Liver (tissue), 9 donors: Measurements from ENCODE around the gene CHN1. TPM values are rescaled to one million over a fixed set of nuclear protein-coding genes. Genes with fewer than 3 reads are reported as not detected.

ENCODE experiments used
- DNase-seq: peaks from one replicate; pipeline ENCODE4 v3.0.0-alpha.2; 2017; ENCODE audit warnings: low spot score
- H3K27ac ChIP-seq, 2 donors: one replicate each; pipeline ENCODE4 v1.7.0; 2013; ENCODE audit warnings: inconsistent platforms in 2 of 2, low read length in 2 of 2, control low read depth in 1 of 2, low read depth in 1 of 2, mild to moderate bottlenecking in 1 of 2
- H3K27me3 ChIP-seq, 4 donors: one replicate each; pipeline versions ENCODE4 v1.6.1 to v1.7.0; 2013; ENCODE audit warnings: low read length in 3 of 4, inconsistent platforms in 1 of 4, mild to moderate bottlenecking in 1 of 4, moderate library complexity in 1 of 4; ENCODE audit not compliant: control insufficient read depth in 4 of 4, insufficient read depth in 4 of 4
- H3K36me3 ChIP-seq, 4 donors: one replicate each; pipeline versions ENCODE4 v1.6.1 to v1.7.0; 2013; ENCODE audit warnings: low read length in 3 of 4, mild to moderate bottlenecking in 3 of 4, low read depth in 1 of 4, moderate library complexity in 1 of 4; ENCODE audit not compliant: control insufficient read depth in 4 of 4, insufficient read depth in 3 of 4
- H3K4me1 ChIP-seq, 4 donors: one replicate each; pipeline versions ENCODE4 v1.6.1 to v1.7.0; 2013; ENCODE audit warnings: low read length in 3 of 4, mild to moderate bottlenecking in 3 of 4, moderate library complexity in 1 of 4; ENCODE audit not compliant: control insufficient read depth in 4 of 4, insufficient read depth in 4 of 4
- H3K4me3 ChIP-seq, 3 donors: one replicate each; pipeline versions ENCODE4 v1.6.1 to v1.7.0; 2013; ENCODE audit warnings: low read length in 3 of 3, control low read depth in 1 of 3, low read depth in 1 of 3, mild to moderate bottlenecking in 1 of 3
- H3K9ac ChIP-seq, 2 donors: one replicate each; pipeline ENCODE4 v1.7.0; 2013; ENCODE audit warnings: low read length in 2 of 2, mild to moderate bottlenecking in 2 of 2, moderate library complexity in 2 of 2, control low read depth in 1 of 2, low read depth in 1 of 2
- H3K9me3 ChIP-seq, 4 donors: one replicate each; pipeline versions ENCODE4 v1.6.1 to v1.7.0; 2013; ENCODE audit warnings: low read length in 3 of 4; ENCODE audit not compliant: control insufficient read depth in 4 of 4
- EGR1 ChIP-seq, 2 donors: IDR thresholded peaks; 2 replicates each; pipeline ENCODE4 v1.6.1; 2016 to 2018; ENCODE audit warnings: antibody characterized with exemption in 2 of 2, low read depth in 2 of 2
- FOXA2 ChIP-seq: IDR thresholded peaks from 2 replicates; pipeline ENCODE4 v1.6.1; 2016; ENCODE audit warnings: antibody characterized with exemption
- GABPA ChIP-seq, 2 donors: IDR thresholded peaks in 1 of 2; conservative IDR thresholded peaks in 1 of 2; 2 replicates each; pipeline ENCODE4 v1.6.1; 2016; ENCODE audit warnings: antibody characterized with exemption in 2 of 2, mild to moderate bottlenecking in 1 of 2, moderate library complexity in 1 of 2
- HNF4G ChIP-seq: IDR thresholded peaks from 2 replicates; pipeline ENCODE4 v1.6.1; 2016; ENCODE audit warnings: antibody characterized with exemption
- JUND ChIP-seq, 2 donors: IDR thresholded peaks; 2 replicates each; pipeline ENCODE4 v1.6.1; 2016; ENCODE audit warnings: antibody characterized with exemption in 2 of 2
- NR2F2 ChIP-seq: IDR thresholded peaks from 2 replicates; pipeline ENCODE4 v1.6.1; 2016; ENCODE audit warnings: antibody characterized with exemption
- RAD21 ChIP-seq, 2 donors: IDR thresholded peaks; 2 replicates each; pipeline ENCODE4 v1.6.1; 2016; ENCODE audit warnings: antibody characterized with exemption in 2 of 2, mild to moderate bottlenecking in 2 of 2
- RXRA ChIP-seq, 2 donors: IDR thresholded peaks; 2 replicates each; pipeline ENCODE4 v1.6.1; 2017 to 2018; ENCODE audit warnings: antibody characterized with exemption in 2 of 2, mild to moderate bottlenecking in 1 of 2
- SP1 ChIP-seq: IDR thresholded peaks from 2 replicates; pipeline ENCODE4 v1.6.1; 2018; ENCODE audit warnings: antibody characterized with exemption, mild to moderate bottlenecking
- TAF1 ChIP-seq: conservative IDR thresholded peaks from 2 replicates; pipeline ENCODE4 v1.6.1; 2016; ENCODE audit warnings: antibody characterized with exemption, mild to moderate bottlenecking
- YY1 ChIP-seq: IDR thresholded peaks from 2 replicates; pipeline ENCODE4 v1.6.1; 2016; ENCODE audit warnings: antibody characterized with exemption, mild to moderate bottlenecking
- WGBS: extraction: QIAGEN DNeasy Blood & Tissue Kit; methylation state at CpG from one replicate; pipeline ENCODE4 v1.1.7; 2013; 5-methylcytosine and 5-hydroxymethylcytosine counted together
- polyA plus RNA-seq, 2 donors: library from polyadenylated mRNA; stranded (reverse) in 1 of 2; unstranded in 1 of 2; fragments of 200-250 nt in 1 of 2; fragments of >200 nt in 1 of 2; fragmentation: Nextera tagmentation in 1 of 2; extraction: Ambion mirVana in 1 of 2; gene quantifications; one replicate each; pipeline versions ENCODE4 v1.2.1 to v1.2.3, GENCODE V29; 2013 to 2015
- total RNA-seq, 2 donors: library from RNA; depleted of rRNA; stranded (reverse); fragments of >200 nt; gene quantifications; one replicate each; pipeline ENCODE4 v1.2.3, GENCODE V29; 2014
- TF ChIP-seq, protein P1 (sequence below): IDR thresholded peaks from 2 replicates; pipeline ENCODE4 v1.6.1; 2016; ENCODE audit warnings: antibody characterized with exemption
- TF ChIP-seq, protein P2 (sequence below): fragments of 150-350 bp; IDR thresholded peaks from 2 replicates; pipeline ENCODE4 v1.5.1; 2017; ENCODE audit warnings: improper control_type of control experiment, low read depth, low read length; ENCODE audit not compliant: missing input control
- TF ChIP-seq, protein P3 (sequence below): IDR thresholded peaks from 2 replicates; pipeline ENCODE4 v1.6.1; 2016; ENCODE audit warnings: antibody characterized with exemption, mild to moderate bottlenecking
- TF ChIP-seq, protein P4 (sequence below): IDR thresholded peaks from 2 replicates; pipeline ENCODE4 v1.6.1; 2016; ENCODE audit warnings: antibody characterized with exemption
- TF ChIP-seq, protein P5 (sequence below): IDR thresholded peaks from 2 replicates; pipeline ENCODE4 v1.6.1; 2016; ENCODE audit warnings: antibody characterized with exemption
- donor health status: healthy.
- donor health status: healthy.
- donor health status: healthy.
- donor health status: healthy.
- donor health status: healthy.

Gene CHN1
- total and polyA plus RNA-seq, 4 donors: 0.66 to 1.6 (median 1.1) TPM

DNA sequence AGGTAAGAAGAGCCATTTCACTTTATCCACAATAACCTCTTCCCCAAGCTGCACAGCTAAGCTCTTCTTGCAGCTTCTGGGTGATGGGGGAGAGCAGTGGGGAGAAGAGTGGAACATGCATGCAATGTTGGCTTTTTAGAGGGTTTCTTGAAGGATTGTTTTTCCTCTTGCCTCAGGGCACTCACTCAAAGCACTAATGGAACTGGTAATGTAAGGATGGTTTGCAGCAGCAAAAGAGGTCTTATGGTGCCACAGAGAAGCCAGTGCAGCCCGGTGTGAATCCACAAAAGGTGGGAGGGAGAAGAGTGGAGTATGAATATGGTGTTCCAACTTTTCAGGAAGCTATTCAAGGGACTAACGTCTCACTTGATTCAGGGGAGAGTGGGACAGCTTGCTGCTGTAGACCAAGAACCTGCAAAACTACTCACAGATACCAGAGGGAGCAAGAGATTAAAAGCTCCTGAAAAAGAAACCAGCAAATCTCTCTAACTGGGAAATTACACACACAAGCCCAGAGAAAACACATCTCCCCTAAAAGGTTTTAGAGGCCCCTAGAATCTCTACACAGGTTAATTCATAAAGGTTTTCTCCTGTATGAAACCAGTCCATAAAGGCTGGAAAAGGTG lies 116.4 kb downstream of the CHN1 start:
- WGBS: 79% methylated on average over 2 of the region's 2 CpGs
- Histone ChIP-seq H3K27me3 (no peaks in the 10 kb centered on the region), H3K9me3 (no peaks in the 10 kb centered on the region), H3K27ac (no peak overlapping the region), H3K9ac (no peak overlapping the region), H3K4me3 (no peak overlapping the region), H3K36me3 (no peaks in the 10 kb centered on the region), H3K4me1 (no peaks in the 10 kb centered on the region)
- TF ChIP-seq, protein P1, sequence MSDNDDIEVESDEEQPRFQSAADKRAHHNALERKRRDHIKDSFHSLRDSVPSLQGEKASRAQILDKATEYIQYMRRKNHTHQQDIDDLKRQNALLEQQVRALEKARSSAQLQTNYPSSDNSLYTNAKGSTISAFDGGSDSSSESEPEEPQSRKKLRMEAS: no peak
- TF ChIP-seq SP1 (no peak), JUND (IDR thresholded peaks at IDR 0.05) (no peak), NR2F2 (no peak), EGR1 (IDR thresholded peaks at IDR 0.05; ENCODE audit: low read depth in 2 of 2) (no peak), RAD21 (IDR thresholded peaks at IDR 0.05) (no peak), FOXA2 (no peak), GABPA (IDR thresholded peaks at IDR 0.05 in 1 of 2, conservative IDR thresholded peaks at IDR 0.05 in 1 of 2) (no peak)
- TF ChIP-seq, protein P2, sequence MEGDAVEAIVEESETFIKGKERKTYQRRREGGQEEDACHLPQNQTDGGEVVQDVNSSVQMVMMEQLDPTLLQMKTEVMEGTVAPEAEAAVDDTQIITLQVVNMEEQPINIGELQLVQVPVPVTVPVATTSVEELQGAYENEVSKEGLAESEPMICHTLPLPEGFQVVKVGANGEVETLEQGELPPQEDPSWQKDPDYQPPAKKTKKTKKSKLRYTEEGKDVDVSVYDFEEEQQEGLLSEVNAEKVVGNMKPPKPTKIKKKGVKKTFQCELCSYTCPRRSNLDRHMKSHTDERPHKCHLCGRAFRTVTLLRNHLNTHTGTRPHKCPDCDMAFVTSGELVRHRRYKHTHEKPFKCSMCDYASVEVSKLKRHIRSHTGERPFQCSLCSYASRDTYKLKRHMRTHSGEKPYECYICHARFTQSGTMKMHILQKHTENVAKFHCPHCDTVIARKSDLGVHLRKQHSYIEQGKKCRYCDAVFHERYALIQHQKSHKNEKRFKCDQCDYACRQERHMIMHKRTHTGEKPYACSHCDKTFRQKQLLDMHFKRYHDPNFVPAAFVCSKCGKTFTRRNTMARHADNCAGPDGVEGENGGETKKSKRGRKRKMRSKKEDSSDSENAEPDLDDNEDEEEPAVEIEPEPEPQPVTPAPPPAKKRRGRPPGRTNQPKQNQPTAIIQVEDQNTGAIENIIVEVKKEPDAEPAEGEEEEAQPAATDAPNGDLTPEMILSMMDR: no peak
- TF ChIP-seq, protein P3, sequence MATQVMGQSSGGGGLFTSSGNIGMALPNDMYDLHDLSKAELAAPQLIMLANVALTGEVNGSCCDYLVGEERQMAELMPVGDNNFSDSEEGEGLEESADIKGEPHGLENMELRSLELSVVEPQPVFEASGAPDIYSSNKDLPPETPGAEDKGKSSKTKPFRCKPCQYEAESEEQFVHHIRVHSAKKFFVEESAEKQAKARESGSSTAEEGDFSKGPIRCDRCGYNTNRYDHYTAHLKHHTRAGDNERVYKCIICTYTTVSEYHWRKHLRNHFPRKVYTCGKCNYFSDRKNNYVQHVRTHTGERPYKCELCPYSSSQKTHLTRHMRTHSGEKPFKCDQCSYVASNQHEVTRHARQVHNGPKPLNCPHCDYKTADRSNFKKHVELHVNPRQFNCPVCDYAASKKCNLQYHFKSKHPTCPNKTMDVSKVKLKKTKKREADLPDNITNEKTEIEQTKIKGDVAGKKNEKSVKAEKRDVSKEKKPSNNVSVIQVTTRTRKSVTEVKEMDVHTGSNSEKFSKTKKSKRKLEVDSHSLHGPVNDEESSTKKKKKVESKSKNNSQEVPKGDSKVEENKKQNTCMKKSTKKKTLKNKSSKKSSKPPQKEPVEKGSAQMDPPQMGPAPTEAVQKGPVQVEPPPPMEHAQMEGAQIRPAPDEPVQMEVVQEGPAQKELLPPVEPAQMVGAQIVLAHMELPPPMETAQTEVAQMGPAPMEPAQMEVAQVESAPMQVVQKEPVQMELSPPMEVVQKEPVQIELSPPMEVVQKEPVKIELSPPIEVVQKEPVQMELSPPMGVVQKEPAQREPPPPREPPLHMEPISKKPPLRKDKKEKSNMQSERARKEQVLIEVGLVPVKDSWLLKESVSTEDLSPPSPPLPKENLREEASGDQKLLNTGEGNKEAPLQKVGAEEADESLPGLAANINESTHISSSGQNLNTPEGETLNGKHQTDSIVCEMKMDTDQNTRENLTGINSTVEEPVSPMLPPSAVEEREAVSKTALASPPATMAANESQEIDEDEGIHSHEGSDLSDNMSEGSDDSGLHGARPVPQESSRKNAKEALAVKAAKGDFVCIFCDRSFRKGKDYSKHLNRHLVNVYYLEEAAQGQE: no peak
- no peak for DNase-seq

DNA sequence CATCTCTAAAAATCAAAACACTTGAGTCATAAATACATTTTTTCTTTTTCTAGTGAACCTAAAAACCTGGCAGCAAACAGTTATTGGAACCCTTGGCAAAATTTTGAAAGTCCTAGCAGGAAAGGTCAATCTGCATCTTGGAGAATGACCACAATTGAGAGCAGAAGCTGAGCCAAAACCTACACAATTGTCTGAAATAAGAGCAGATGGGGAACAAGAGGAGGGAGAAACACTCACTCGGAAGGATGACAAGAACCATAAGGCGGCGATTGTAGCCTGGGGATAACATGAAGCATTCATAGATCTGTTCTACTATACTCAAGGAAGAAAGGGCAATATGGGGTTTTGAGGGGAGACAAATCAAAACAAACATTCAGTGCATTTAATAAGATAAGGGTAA lies 117.0 kb downstream of the CHN1 start:
- Histone ChIP-seq H3K9ac (no peak overlapping the region), H3K27ac (no peak overlapping the region), H3K27me3 (no peaks in the 10 kb centered on the region), H3K4me1 (no peaks in the 10 kb centered on the region), H3K36me3 (no peaks in the 10 kb centered on the region), H3K9me3 (no peaks in the 10 kb centered on the region), H3K4me3 (no peak overlapping the region)
- 97% methylated on average over 3 of the region's 3 CpGs for WGBS
- no peak for DNase-seq
- no peak for TF ChIP-seq RXRA (IDR thresholded peaks at IDR 0.05)
- TF ChIP-seq, protein P3: no peak
- no peak for TF ChIP-seq EGR1 (IDR thresholded peaks at IDR 0.05; ENCODE audit: low read depth in 2 of 2)
- no peak for TF ChIP-seq NR2F2
- TF ChIP-seq HNF4G: no peak
- TF ChIP-seq YY1: no peak
- TF ChIP-seq TAF1: no peak
- TF ChIP-seq GABPA (IDR thresholded peaks at IDR 0.05 in 1 of 2, conservative IDR thresholded peaks at IDR 0.05 in 1 of 2): no peak
- TF ChIP-seq FOXA2: no peak
- no peak for TF ChIP-seq RAD21 (IDR thresholded peaks at IDR 0.05)
- TF ChIP-seq, protein P4, sequence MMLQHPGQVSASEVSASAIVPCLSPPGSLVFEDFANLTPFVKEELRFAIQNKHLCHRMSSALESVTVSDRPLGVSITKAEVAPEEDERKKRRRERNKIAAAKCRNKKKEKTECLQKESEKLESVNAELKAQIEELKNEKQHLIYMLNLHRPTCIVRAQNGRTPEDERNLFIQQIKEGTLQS: no peak
- TF ChIP-seq, protein P2: no peak
- TF ChIP-seq, protein P5, sequence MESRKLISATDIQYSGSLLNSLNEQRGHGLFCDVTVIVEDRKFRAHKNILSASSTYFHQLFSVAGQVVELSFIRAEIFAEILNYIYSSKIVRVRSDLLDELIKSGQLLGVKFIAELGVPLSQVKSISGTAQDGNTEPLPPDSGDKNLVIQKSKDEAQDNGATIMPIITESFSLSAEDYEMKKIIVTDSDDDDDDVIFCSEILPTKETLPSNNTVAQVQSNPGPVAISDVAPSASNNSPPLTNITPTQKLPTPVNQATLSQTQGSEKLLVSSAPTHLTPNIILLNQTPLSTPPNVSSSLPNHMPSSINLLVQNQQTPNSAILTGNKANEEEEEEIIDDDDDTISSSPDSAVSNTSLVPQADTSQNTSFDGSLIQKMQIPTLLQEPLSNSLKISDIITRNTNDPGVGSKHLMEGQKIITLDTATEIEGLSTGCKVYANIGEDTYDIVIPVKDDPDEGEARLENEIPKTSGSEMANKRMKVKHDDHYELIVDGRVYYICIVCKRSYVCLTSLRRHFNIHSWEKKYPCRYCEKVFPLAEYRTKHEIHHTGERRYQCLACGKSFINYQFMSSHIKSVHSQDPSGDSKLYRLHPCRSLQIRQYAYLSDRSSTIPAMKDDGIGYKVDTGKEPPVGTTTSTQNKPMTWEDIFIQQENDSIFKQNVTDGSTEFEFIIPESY: no peak
